Measurements from ENCODE around the gene AURKB. TPM values are rescaled to one million over a fixed set of nuclear protein-coding genes. Genes with fewer than 3 reads are reported as not detected.
A peak's percentile ranks its signal among the peaks of the same experiment; 100 is the strongest.

The AURKB gene
- total and polyA plus RNA-seq, 2 of the 13 experiments (the other 11 are each of a cell fraction or from before 2014, with no cell fraction given): 29.5 to 75.3 TPM

- TF ChIP-seq, protein P1, sequence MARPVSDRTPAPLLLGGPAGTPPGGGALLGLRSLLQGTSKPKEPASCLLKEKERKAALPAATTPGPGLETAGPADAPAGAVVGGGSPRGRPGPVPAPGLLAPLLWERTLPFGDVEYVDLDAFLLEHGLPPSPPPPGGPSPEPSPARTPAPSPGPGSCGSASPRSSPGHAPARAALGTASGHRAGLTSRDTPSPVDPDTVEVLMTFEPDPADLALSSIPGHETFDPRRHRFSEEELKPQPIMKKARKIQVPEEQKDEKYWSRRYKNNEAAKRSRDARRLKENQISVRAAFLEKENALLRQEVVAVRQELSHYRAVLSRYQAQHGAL (CRISPR knock-in tag; IDR thresholded peaks at IDR 0.05; ENCODE audit: not compliant biosample characterization): no peak
- TF ChIP-seq ZNF652 (CRISPR knock-in tag; IDR thresholded peaks at IDR 0.05; ENCODE audit: borderline replicate concordance, low read depth): no peak
- no peak for TF ChIP-seq ZNF558 (CRISPR knock-in tag; IDR thresholded peaks at IDR 0.05; ENCODE audit: borderline replicate concordance)
- TF ChIP-seq ZNF672 (CRISPR knock-in tag; IDR thresholded peaks at IDR 0.05): no peak
- TF ChIP-seq, protein P2, sequence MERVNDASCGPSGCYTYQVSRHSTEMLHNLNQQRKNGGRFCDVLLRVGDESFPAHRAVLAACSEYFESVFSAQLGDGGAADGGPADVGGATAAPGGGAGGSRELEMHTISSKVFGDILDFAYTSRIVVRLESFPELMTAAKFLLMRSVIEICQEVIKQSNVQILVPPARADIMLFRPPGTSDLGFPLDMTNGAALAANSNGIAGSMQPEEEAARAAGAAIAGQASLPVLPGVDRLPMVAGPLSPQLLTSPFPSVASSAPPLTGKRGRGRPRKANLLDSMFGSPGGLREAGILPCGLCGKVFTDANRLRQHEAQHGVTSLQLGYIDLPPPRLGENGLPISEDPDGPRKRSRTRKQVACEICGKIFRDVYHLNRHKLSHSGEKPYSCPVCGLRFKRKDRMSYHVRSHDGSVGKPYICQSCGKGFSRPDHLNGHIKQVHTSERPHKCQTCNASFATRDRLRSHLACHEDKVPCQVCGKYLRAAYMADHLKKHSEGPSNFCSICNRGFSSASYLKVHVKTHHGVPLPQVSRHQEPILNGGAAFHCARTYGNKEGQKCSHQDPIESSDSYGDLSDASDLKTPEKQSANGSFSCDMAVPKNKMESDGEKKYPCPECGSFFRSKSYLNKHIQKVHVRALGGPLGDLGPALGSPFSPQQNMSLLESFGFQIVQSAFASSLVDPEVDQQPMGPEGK (CRISPR knock-in tag; IDR thresholded peaks at IDR 0.05): peak; percentile 92
- no peak for TF ChIP-seq SATB2 (CRISPR knock-in tag; IDR thresholded peaks at IDR 0.05)
- TF ChIP-seq ZNF549 (CRISPR knock-in tag; IDR thresholded peaks at IDR 0.05): no peak
- TF ChIP-seq, protein P3, sequence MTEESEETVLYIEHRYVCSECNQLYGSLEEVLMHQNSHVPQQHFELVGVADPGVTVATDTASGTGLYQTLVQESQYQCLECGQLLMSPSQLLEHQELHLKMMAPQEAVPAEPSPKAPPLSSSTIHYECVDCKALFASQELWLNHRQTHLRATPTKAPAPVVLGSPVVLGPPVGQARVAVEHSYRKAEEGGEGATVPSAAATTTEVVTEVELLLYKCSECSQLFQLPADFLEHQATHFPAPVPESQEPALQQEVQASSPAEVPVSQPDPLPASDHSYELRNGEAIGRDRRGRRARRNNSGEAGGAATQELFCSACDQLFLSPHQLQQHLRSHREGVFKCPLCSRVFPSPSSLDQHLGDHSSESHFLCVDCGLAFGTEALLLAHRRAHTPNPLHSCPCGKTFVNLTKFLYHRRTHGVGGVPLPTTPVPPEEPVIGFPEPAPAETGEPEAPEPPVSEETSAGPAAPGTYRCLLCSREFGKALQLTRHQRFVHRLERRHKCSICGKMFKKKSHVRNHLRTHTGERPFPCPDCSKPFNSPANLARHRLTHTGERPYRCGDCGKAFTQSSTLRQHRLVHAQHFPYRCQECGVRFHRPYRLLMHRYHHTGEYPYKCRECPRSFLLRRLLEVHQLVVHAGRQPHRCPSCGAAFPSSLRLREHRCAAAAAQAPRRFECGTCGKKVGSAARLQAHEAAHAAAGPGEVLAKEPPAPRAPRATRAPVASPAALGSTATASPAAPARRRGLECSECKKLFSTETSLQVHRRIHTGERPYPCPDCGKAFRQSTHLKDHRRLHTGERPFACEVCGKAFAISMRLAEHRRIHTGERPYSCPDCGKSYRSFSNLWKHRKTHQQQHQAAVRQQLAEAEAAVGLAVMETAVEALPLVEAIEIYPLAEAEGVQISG (CRISPR knock-in tag; IDR thresholded peaks at IDR 0.05): peak; percentile 53
- no peak for TF ChIP-seq TEAD2 (CRISPR knock-in tag; IDR thresholded peaks at IDR 0.05)
- no peak for TF ChIP-seq ZKSCAN5 (CRISPR knock-in tag; IDR thresholded peaks at IDR 0.05)
- TF ChIP-seq ATM (IDR thresholded peaks at IDR 0.05; ENCODE audit: borderline replicate concordance): no peak
- TF ChIP-seq, protein P4, sequence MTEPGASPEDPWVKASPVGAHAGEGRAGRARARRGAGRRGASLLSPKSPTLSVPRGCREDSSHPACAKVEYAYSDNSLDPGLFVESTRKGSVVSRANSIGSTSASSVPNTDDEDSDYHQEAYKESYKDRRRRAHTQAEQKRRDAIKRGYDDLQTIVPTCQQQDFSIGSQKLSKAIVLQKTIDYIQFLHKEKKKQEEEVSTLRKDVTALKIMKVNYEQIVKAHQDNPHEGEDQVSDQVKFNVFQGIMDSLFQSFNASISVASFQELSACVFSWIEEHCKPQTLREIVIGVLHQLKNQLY (CRISPR knock-in tag; IDR thresholded peaks at IDR 0.05): no peak
- no peak; the same call in 1 of the 2 replicates for TF ChIP-seq ZNF891 (CRISPR knock-in tag; IDR thresholded peaks at IDR 0.05)
- TF ChIP-seq AGO1 (IDR thresholded peaks at IDR 0.05; ENCODE audit: low read depth, low read length, poor library complexity, severe bottlenecking): no peak
- TF ChIP-seq HOMEZ (CRISPR knock-in tag; IDR thresholded peaks at IDR 0.05; ENCODE audit: low read depth): no peak
Measured at GRCh38 chr17:8189711-8190477, 20.5 kb downstream of the AURKB start, which contains the start of gene BORCS6 (continued).

Data from HepG2 (cell line).